HCT116 (cell line): ENCODE results near the gene FNBP1. TPM values are rescaled to one million over a fixed set of nuclear protein-coding genes. Genes with fewer than 3 reads are reported as not detected.

Experiments
- ATAC-seq: fragments of 200-7000 bp; cut with Tn5 transposase; 2 replicates; pipeline ENCODE4 v1.9.1; 2020; ENCODE audit warnings: mild to moderate bottlenecking, moderate library complexity
- BruUV-seq: library from RNA; stranded (reverse); fragments of 400-500 nt; replicated peaks from 2 replicates; lab custom pipeline; 2021; lab: Mats Ljungman, UMichigan
- CTCF ChIA-PET: fragments of 300-600 bp; sonication (Branson Sonifier 250); formaldehyde crosslinking; loops from one replicate; lab custom pipeline; 2021; ENCODE audit warnings: antibody characterized with exemption; lab: Charles Lee
- POLR2A ChIA-PET: fragments of 300-600, 350-600 bp; sonication (Branson Sonifier 250); formaldehyde crosslinking; loops from one replicate; lab custom pipeline; 2021; ENCODE audit warnings: antibody characterized with exemption; lab: Charles Lee
- RAD21 ChIA-PET, 2 experiments: fragments of 300-600 bp; sonication (Branson Sonifier 250); formaldehyde crosslinking; loops; one replicate each; lab custom pipeline; 2023; ENCODE audit warnings: low total read pairs in 2 of 2; ENCODE audit not compliant: uncharacterized antibody in 2 of 2, unreplicated experiment in 2 of 2, low non-redundant PET in 1 of 2; lab: Charles Lee
- DNase-seq: peaks from one replicate; pipeline ENCODE4 v3.0.0-alpha.2; 2010; ENCODE audit warnings: low read depth, low spot score
- H2AFZ ChIP-seq: fragments of 200-600 bp; shearing (Covaris generic), sonication (generic); 2 replicates; pipeline ENCODE4 v1.6.1; 2017; ENCODE audit warnings: low read depth, mixed run types, mixed read lengths, antibody characterized with exemption, low read length; ENCODE audit not compliant: poor library complexity, severe bottlenecking
- H3K27ac ChIP-seq: 2 replicates; pipeline ENCODE4 v1.5.1; 2012; ENCODE audit warnings: low read depth, low read length
- H3K27me3 ChIP-seq: fragments of 200-600 bp; sonication (generic); 2 replicates; pipeline ENCODE4 v1.6.1; 2016; ENCODE audit warnings: mixed run types, low read length, mixed read lengths; ENCODE audit not compliant: insufficient read depth
- H3K36me3 ChIP-seq, 2 experiments: fragments of 200-500 bp in 1 of 2; fragments of 200-600 bp in 1 of 2; sonication (Bioruptor generic) in 1 of 2; sonication (generic) in 1 of 2; 2 replicates each; pipeline versions ENCODE4 v1.5.1 to v1.6.1; 2014 to 2016; ENCODE audit warnings: low read length in 2 of 2, inconsistent platforms in 1 of 2, mixed read lengths in 1 of 2, mixed run types in 1 of 2; ENCODE audit not compliant: insufficient read depth in 2 of 2, control insufficient read depth in 1 of 2
- H3K4me1 ChIP-seq, 2 experiments: fragments of 200-600 bp in 1 of 2; sonication (generic) in 1 of 2; 2 replicates each; pipeline versions ENCODE4 v1.5.1 to v1.6.1; 2012 to 2017; ENCODE audit warnings: low read length in 2 of 2, inconsistent platforms in 1 of 2, mild to moderate bottlenecking in 1 of 2, mixed read lengths in 1 of 2, mixed run types in 1 of 2, moderate library complexity in 1 of 2; ENCODE audit not compliant: insufficient read depth in 2 of 2, control insufficient read depth in 1 of 2
- H3K4me2 ChIP-seq: fragments of 200-600 bp; sonication (generic); 2 replicates; pipeline ENCODE4 v1.6.1; 2017; ENCODE audit warnings: mixed run types, low read length, mixed read lengths
- H3K4me3 ChIP-seq, 2 experiments: fragments of 200-600 bp in 1 of 2; sonication (generic) in 1 of 2; replicated peaks in 1 of 2; 2 replicates each; pipeline ENCODE4 v1.5.1; 2011 to 2016; ENCODE audit warnings: low read length in 2 of 2, control low read depth in 1 of 2, low read depth in 1 of 2, mild to moderate bottlenecking in 1 of 2, mixed read lengths in 1 of 2, mixed run types in 1 of 2
- H3K79me2 ChIP-seq: fragments of 200-600 bp; sonication (generic); 2 replicates; pipeline ENCODE4 v1.6.1; 2017; ENCODE audit warnings: mild to moderate bottlenecking, mixed run types, low read length, moderate library complexity, mixed read lengths; ENCODE audit not compliant: insufficient read depth
- H3K9ac ChIP-seq: fragments of 200-600 bp; sonication (generic); 2 replicates; pipeline ENCODE4 v1.6.1; 2016; ENCODE audit warnings: low read length, mixed read lengths
- H3K9me2 ChIP-seq: fragments of 200-600 bp; sonication (generic), shearing (Covaris generic); 2 replicates; pipeline ENCODE4 v1.6.1; 2017; ENCODE audit warnings: mixed run types, mild to moderate bottlenecking, moderate library complexity; ENCODE audit not compliant: insufficient read depth
- H3K9me3 ChIP-seq, 2 experiments: fragments of 200-500 bp in 1 of 2; fragments of 200-600 bp in 1 of 2; sonication (Bioruptor generic) in 1 of 2; sonication (generic) in 1 of 2; 2 replicates each; pipeline ENCODE4 v1.6.1; 2014 to 2017; ENCODE audit warnings: low read length in 2 of 2, mixed read lengths in 2 of 2, inconsistent platforms in 1 of 2, low read depth in 1 of 2, mild to moderate bottlenecking in 1 of 2, mixed run types in 1 of 2, moderate library complexity in 1 of 2; ENCODE audit not compliant: control insufficient read depth in 1 of 2, insufficient read depth in 1 of 2
- H4K20me1 ChIP-seq: fragments of 200-600 bp; sonication (generic), shearing (Covaris generic); 2 replicates; pipeline ENCODE4 v1.6.1; 2017; ENCODE audit warnings: mixed run types, mild to moderate bottlenecking, moderate library complexity; ENCODE audit not compliant: insufficient read depth
- CBX3 ChIP-seq: IDR thresholded peaks from 2 replicates; pipeline ENCODE4 v1.6.1; 2012; ENCODE audit warnings: low read depth
- ELF1 ChIP-seq: IDR thresholded peaks from 2 replicates; pipeline ENCODE4 v1.6.1; 2012; ENCODE audit warnings: low read depth, borderline replicate concordance
- FOSL1 ChIP-seq: IDR thresholded peaks from 2 replicates; pipeline ENCODE4 v1.6.1; 2012; ENCODE audit warnings: low read depth
- JUND ChIP-seq: IDR thresholded peaks from 2 replicates; pipeline ENCODE4 v1.6.1; 2012
- MAX ChIP-seq: IDR thresholded peaks from 2 replicates; pipeline ENCODE4 v1.6.1; 2012
- POLR2A ChIP-seq: IDR thresholded peaks from 2 replicates; pipeline ENCODE4 v1.7.0; 2011; ENCODE audit warnings: borderline replicate concordance; ENCODE audit not compliant: insufficient read depth, insufficient read length; ENCODE audit errors: extremely low read depth
- POLR2AphosphoS5 ChIP-seq: IDR thresholded peaks from 2 replicates; pipeline ENCODE4 v1.6.1; 2011; ENCODE audit warnings: mild to moderate bottlenecking, low read depth, low read length, moderate library complexity
- RAD21 ChIP-seq: IDR thresholded peaks from 2 replicates; pipeline ENCODE4 v1.6.1; 2012; ENCODE audit warnings: low read depth, mild to moderate bottlenecking
- REST ChIP-seq: IDR thresholded peaks from 2 replicates; pipeline ENCODE4 v1.6.1; 2012; ENCODE audit warnings: low read depth
- SP1 ChIP-seq: IDR thresholded peaks from 2 replicates; pipeline ENCODE4 v1.6.1; 2012; ENCODE audit warnings: low read depth
- SRF ChIP-seq: IDR thresholded peaks from 2 replicates; pipeline ENCODE4 v1.6.1; 2012; ENCODE audit warnings: low read depth
- YY1 ChIP-seq: IDR thresholded peaks from 2 replicates; pipeline ENCODE4 v1.6.1; 2011; ENCODE audit warnings: low read length, low read depth, moderate library complexity, mild to moderate bottlenecking; ENCODE audit not compliant: insufficient replicate concordance; ENCODE audit errors: extremely low read depth
- ZFX ChIP-seq: fragments of 450-650 bp; IDR thresholded peaks from 2 replicates; pipeline ENCODE4 v1.6.1; 2017
- intact Hi-C: fragments of 100-400 bp; cut with micrococcal nuclease; formaldehyde crosslinking; loops from 2 replicates; pipeline ENCODE4 v1.10.0; 2022
- total RNA-seq: library from RNA; stranded (reverse); gene quantifications from one replicate; pipeline ENCODE4 v1.2.1, GENCODE V29; 2021; ENCODE audit not compliant: unreplicated experiment

Gene FNBP1
- total RNA-seq, 1 experiment from 2014 or later, result 25.0 TPM

GRCh38 chr9:129886226-129887174 is 156.5 kb downstream of the FNBP1 start:
- Histone ChIP-seq H3K4me2 (peak overlapping the region; percentile 84), H3K27ac (peak overlapping the region; percentile 22; the same call in 1 of the 2 replicates), H2AFZ (no peak overlapping the region), H3K79me2 (no peaks in the 10 kb centered on the region), H3K36me3 (no peaks in the 10 kb centered on the region), H3K27me3 (no peaks in the 10 kb centered on the region), H3K9me3 (no peaks in the 10 kb centered on the region), H3K9me2 (no peaks in the 10 kb centered on the region), H3K4me3 (peak overlapping the region; percentile 31 to 50), H3K4me1 (peaks cover 22 to 31% of the 10 kb centered on the region in 2 experiments), H4K20me1 (no peaks in the 10 kb centered on the region), H3K9ac (peak overlapping the region; percentile 66; the same call in 1 of the 2 replicates)
- RAD21 ChIA-PET, result no interaction called here
- POLR2A ChIA-PET, result no interaction called here
- no TSS peak for BruUV-seq
- CTCF ChIA-PET, result interaction anchor here (1.8 kb wide), 1 partner anchor 154 kb away, joined by 5 read pairs; no protein-coding TSS in a partner anchor
- no peak for DNase-seq
- intact Hi-C loops, result no loop called here
- ATAC-seq, result no peak
- TF ChIP-seq ZFX (no peak), YY1 (no peak), REST (no peak), SRF (no peak), POLR2A (no peak), FOSL1 (no peak), CBX3 (no peak), POLR2AphosphoS5 (no peak), ELF1 (no peak), RAD21 (no peak), JUND (no peak), SP1 (no peak), MAX (no peak)
